Osteoblast (primary cell): ENCODE data around the gene HIRA. TPM values are rescaled to one million over a fixed set of nuclear protein-coding genes. Genes with fewer than 3 reads are reported as not detected.

ENCODE experiments used
- DNase-seq: peaks from one replicate; pipeline ENCODE4 v3.0.0; 2011; ENCODE audit warnings: low spot score, mixed read lengths; ENCODE audit not compliant: insufficient read length; ENCODE audit errors: missing footprints
- H2AFZ ChIP-seq: 2 replicates; pipeline ENCODE4 v1.6.0; 2011; ENCODE audit warnings: mild to moderate bottlenecking, low read length
- H3K27ac ChIP-seq: 2 replicates; pipeline ENCODE4 v1.5.1; 2011; ENCODE audit warnings: mild to moderate bottlenecking, low read depth, low read length, moderate library complexity
- H3K27me3 ChIP-seq: 2 replicates; pipeline ENCODE4 v1.6.0; 2012; ENCODE audit warnings: mild to moderate bottlenecking, control low read depth, inconsistent platforms, low read length, moderate library complexity; ENCODE audit not compliant: insufficient read depth
- H3K36me3 ChIP-seq: 2 replicates; pipeline ENCODE4 v1.5.1; 2011; ENCODE audit warnings: mild to moderate bottlenecking, low read length, control low read depth, moderate library complexity; ENCODE audit not compliant: insufficient read depth
- H3K4me1 ChIP-seq: 2 replicates; pipeline ENCODE4 v1.5.1; 2011; ENCODE audit warnings: mild to moderate bottlenecking, low read length, control low read depth, moderate library complexity; ENCODE audit not compliant: insufficient read depth
- H3K4me2 ChIP-seq: 2 replicates; pipeline ENCODE4 v1.6.0; 2011; ENCODE audit warnings: mild to moderate bottlenecking, low read length; ENCODE audit not compliant: insufficient read depth
- H3K4me3 ChIP-seq: fragments of 200-600 bp; sonication (generic); 3 replicates; pipeline ENCODE4 v1.5.1; 2012; ENCODE audit warnings: mild to moderate bottlenecking, low read length, inconsistent platforms; ENCODE audit not compliant: insufficient read depth
- H3K79me2 ChIP-seq: 2 replicates; pipeline ENCODE4 v1.6.0; 2012; ENCODE audit warnings: mild to moderate bottlenecking, low read length, control low read depth, inconsistent platforms; ENCODE audit not compliant: insufficient read depth
- H3K9me3 ChIP-seq: 2 replicates; pipeline ENCODE4 v1.5.1; 2011; ENCODE audit warnings: low read depth, low read length, control low read depth
- H4K20me1 ChIP-seq: 2 replicates; pipeline ENCODE4 v1.6.0; 2012; ENCODE audit warnings: mild to moderate bottlenecking, low read length, control low read depth; ENCODE audit not compliant: insufficient read depth
- total RNA-seq: library from RNA; depleted of rRNA; stranded (reverse); fragments of >200 nt; gene quantifications from 2 replicates; pipeline ENCODE4 v1.2.3, GENCODE V29; 2012
- TF ChIP-seq, protein P1 (sequence below): IDR thresholded peaks from 2 replicates; pipeline ENCODE4 v1.5.1; 2011; ENCODE audit warnings: mild to moderate bottlenecking, low read depth, low read length, moderate library complexity; ENCODE audit errors: extremely low read depth

Gene HIRA
- total RNA-seq, 1 donor = 22.1 TPM

DNA sequence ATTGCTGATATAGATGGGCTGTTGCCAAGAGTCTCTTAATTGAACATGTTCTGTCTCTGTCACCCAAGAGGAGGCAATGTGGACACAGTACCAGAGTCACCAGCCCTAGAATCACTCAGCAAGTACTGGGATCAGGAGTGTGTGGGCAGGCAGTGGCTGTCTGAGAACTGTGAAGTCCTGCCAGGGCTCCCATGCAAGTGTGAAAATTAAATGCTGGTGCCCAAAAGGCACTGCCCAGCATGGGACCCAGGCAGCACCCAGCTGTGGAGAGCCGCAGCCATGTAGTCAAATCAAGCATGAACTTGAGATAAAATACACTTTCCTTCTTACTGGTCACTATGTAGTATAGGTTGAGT is 19.9 kb downstream of the HIRA start:
- H3K36me3 ChIP-seq = peaks cover 30% of the 10 kb centered on the region
- H3K79me2 ChIP-seq = peaks cover 72% of the 10 kb centered on the region
- H3K4me2 ChIP-seq = no peak overlapping the region
- TF ChIP-seq, protein P1, sequence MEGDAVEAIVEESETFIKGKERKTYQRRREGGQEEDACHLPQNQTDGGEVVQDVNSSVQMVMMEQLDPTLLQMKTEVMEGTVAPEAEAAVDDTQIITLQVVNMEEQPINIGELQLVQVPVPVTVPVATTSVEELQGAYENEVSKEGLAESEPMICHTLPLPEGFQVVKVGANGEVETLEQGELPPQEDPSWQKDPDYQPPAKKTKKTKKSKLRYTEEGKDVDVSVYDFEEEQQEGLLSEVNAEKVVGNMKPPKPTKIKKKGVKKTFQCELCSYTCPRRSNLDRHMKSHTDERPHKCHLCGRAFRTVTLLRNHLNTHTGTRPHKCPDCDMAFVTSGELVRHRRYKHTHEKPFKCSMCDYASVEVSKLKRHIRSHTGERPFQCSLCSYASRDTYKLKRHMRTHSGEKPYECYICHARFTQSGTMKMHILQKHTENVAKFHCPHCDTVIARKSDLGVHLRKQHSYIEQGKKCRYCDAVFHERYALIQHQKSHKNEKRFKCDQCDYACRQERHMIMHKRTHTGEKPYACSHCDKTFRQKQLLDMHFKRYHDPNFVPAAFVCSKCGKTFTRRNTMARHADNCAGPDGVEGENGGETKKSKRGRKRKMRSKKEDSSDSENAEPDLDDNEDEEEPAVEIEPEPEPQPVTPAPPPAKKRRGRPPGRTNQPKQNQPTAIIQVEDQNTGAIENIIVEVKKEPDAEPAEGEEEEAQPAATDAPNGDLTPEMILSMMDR = no peak
- no peaks in the 10 kb centered on the region for H3K4me1 ChIP-seq
- no peaks in the 10 kb centered on the region for H3K9me3 ChIP-seq
- H2AFZ ChIP-seq = no peak overlapping the region
- H3K27ac ChIP-seq = no peak overlapping the region
- peaks cover 41% of the 10 kb centered on the region for H4K20me1 ChIP-seq
- DNase-seq = no peak
- H3K4me3 ChIP-seq = no peak overlapping the region
- no peaks in the 10 kb centered on the region for H3K27me3 ChIP-seq

DNA sequence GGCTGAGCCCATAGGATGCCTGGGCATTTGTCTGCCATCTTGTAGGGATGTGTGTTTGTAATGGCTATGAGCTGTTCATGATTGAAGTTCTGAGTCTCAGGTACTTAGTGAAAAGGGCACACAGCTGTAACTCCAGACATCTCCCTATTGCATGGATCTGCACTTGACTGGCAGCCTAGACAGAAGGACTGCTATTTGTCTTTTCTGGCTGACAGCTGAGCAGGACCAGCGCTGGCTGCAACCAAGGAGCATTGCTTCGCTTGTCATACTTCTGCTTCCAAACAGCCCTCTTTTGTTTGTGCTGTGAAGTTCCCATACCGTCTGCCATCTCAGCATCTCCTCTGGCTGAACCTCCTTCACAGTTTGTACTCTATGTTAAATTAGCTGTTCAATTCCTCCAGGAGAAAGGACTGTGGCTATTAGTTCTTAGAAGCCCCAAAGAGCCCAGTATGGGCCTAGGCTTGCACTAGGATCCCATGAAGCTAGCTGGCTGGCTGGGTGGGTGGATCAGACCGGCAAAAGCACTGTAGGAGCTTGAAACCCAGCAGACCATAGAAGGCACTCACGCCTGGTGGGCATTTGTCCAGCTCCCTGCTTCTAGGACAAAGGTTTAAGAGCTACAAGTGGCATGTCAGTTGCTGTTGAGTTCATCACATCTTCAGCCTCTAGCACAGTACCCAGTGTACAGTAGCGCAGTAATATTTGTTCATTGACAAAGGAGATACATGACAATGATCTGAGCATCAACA is 20.4 kb downstream of the HIRA start:
- Histone ChIP-seq H3K27me3 (no peaks in the 10 kb centered on the region), H3K79me2 (peaks cover 67% of the 10 kb centered on the region), H3K27ac (no peak overlapping the region), H3K4me2 (no peak overlapping the region), H3K9me3 (no peaks in the 10 kb centered on the region), H3K36me3 (peaks cover 36% of the 10 kb centered on the region), H2AFZ (no peak overlapping the region), H3K4me1 (no peaks in the 10 kb centered on the region), H4K20me1 (peaks cover 35% of the 10 kb centered on the region), H3K4me3 (no peak overlapping the region)
- DNase-seq = no peak
- TF ChIP-seq, protein P1 = no peak

DNA sequence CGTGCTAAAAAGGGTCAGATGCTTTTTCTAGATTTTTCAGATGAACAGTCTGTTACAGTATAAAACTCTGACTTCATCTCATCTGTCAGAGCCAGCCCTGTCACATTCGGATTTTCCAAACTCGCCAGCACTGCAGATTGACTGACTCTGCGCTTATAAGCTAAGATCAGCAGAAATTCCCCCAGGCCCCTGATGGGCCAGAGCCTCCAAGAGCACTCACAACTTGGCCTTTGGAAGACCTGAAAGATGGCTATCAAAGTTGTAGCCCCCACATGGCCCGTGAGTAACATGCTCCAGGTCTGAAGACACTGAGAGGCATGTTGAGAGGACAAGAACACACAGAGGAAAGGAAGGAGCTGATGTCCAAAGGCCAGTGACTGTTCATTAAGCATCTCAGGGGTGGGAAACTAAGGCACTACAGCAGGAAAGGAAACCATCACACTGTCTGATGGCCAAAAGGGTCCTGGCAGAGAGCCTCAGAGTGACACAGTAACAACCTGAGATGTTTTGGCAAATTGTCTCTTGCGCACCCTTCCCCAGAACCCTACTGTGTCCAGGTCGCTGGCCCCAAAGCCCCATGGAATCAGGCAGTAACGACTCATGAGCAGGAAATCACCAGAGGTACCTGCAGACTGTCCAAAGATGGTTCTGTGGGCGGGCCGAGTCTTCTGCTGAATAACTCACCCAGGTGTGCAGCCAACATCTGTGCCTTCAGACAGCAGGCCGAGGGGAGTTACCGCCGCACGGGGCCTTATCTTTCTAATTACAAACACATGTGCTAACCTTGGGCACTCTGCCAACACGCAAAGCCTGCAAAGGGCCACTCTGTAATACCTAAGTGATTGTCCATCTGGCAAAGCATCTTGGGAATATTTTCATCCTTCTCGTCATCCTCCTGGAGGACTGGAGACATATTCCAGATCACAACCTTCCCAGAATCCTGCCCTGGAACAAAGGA is 23.6 kb downstream of the HIRA start:
- H3K36me3 ChIP-seq = peaks cover 55% of the 10 kb centered on the region
- DNase-seq = no peak
- H2AFZ ChIP-seq = no peak overlapping the region
- no peak overlapping the region for H3K4me3 ChIP-seq
- H3K9me3 ChIP-seq = no peaks in the 10 kb centered on the region
- H3K27me3 ChIP-seq = no peaks in the 10 kb centered on the region
- H4K20me1 ChIP-seq = peaks cover 22% of the 10 kb centered on the region
- no peaks in the 10 kb centered on the region for H3K4me1 ChIP-seq
- TF ChIP-seq, protein P1 = no peak
- H3K79me2 ChIP-seq = peaks cover 37% of the 10 kb centered on the region
- H3K4me2 ChIP-seq = no peak overlapping the region
- no peak overlapping the region for H3K27ac ChIP-seq

DNA sequence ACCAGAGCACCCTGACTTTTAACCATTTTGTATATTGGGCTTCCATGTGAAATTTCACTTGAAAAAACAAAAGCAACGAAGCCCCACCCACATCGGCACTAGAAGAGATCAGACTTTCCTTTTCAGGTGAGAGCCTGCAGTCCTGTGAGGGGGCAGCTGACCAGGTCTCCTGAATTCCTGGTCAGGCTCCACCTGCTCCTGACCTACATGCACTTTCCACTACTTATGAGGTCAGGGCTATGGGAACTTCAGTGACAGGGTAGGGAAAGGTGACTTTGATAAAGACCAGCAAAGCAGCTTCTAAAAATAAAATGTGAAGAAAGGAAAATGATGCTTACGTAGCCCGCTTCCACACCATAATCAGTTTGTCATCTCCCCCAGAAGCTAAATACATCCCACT is 24.7 kb downstream of the HIRA start:
- Histone ChIP-seq H3K27me3 (no peaks in the 10 kb centered on the region), H2AFZ (no peak overlapping the region), H3K9me3 (no peaks in the 10 kb centered on the region), H3K27ac (no peak overlapping the region), H3K36me3 (peaks cover 55% of the 10 kb centered on the region), H3K4me2 (no peak overlapping the region), H3K79me2 (peaks cover 27% of the 10 kb centered on the region), H4K20me1 (peaks cover 14% of the 10 kb centered on the region), H3K4me1 (no peaks in the 10 kb centered on the region), H3K4me3 (no peak overlapping the region)
- no peak for DNase-seq
- TF ChIP-seq, protein P1 = no peak
